ENCODE results near the gene ZDHHC8.

The ZDHHC8 gene

GRCh38 chr22:20096574-20097420, 34.8 kb upstream of the ZDHHC8 start:
- DNase-seq: no peak

- no peak for DNase-seq
Observed at GRCh38 chr22:20099099-20099711, 32.4 kb upstream of the ZDHHC8 start.

- no peak for DNase-seq
Observed at GRCh38 chr22:20101638-20102037, 30.0 kb upstream of the ZDHHC8 start.

GRCh38 chr22:20102203-20102780, 29.3 kb upstream of the ZDHHC8 start:
- no peak for DNase-seq

- no peak for DNase-seq
Observed at GRCh38 chr22:20105456-20106204, 26.0 kb upstream of the ZDHHC8 start.

GRCh38 chr22:20106205-20106848, 25.3 kb upstream of the ZDHHC8 start:
- DNase-seq: no peak

- no peak for DNase-seq
Observed at GRCh38 chr22:20106849-20107237, 24.8 kb upstream of the ZDHHC8 start.

- DNase-seq: no peak
Observed at GRCh38 chr22:20107471-20107901, 24.1 kb upstream of the ZDHHC8 start.

GRCh38 chr22:20107951-20108756, 23.4 kb upstream of the ZDHHC8 start:
- DNase-seq: no peak

GRCh38 chr22:20108757-20109230, 22.8 kb upstream of the ZDHHC8 start:
- DNase-seq: no peak

- no peak for DNase-seq
Observed at GRCh38 chr22:20109411-20110358, 21.9 kb upstream of the ZDHHC8 start.

- no peak for DNase-seq
Observed at GRCh38 chr22:20110359-20110985, 21.1 kb upstream of the ZDHHC8 start.

- peak; percentile 59 for DNase-seq
Observed at GRCh38 chr22:20111045-20111688, 20.4 kb upstream of the ZDHHC8 start.

GRCh38 chr22:20111689-20112622, 19.6 kb upstream of the ZDHHC8 start:
- DNase-seq: no peak

GRCh38 chr22:20112623-20113511, 18.7 kb upstream of the ZDHHC8 start:
- DNase-seq: no peak

- DNase-seq: no peak
Observed at GRCh38 chr22:20113551-20114310, 17.9 kb upstream of the ZDHHC8 start.
